Nephron (organoid): ENCODE data around the gene BRSK2.

Experiments used
- H3K27ac Mint-ChIP-seq, 3 experiments: 2 replicates each; pipeline ENCODE4 v1.8.0; 2020; ENCODE audit warnings: mixed read lengths in 3 of 3, mild to moderate bottlenecking in 2 of 3, moderate library complexity in 1 of 3
- H3K27me3 Mint-ChIP-seq: 2 replicates; pipeline ENCODE4 v1.8.0; 2021; ENCODE audit warnings: low read depth, mild to moderate bottlenecking, moderate library complexity, mixed read lengths
- H3K36me3 Mint-ChIP-seq: 2 replicates; pipeline ENCODE4 v1.8.0; 2020; ENCODE audit warnings: low read depth, mixed read lengths
- H3K4me1 Mint-ChIP-seq: 2 replicates; pipeline ENCODE4 v1.8.0; 2020; ENCODE audit warnings: mixed read lengths
- H3K4me3 Mint-ChIP-seq, 3 experiments: 2 replicates each; pipeline ENCODE4 v1.8.0; 2020; ENCODE audit warnings: mild to moderate bottlenecking in 3 of 3, mixed read lengths in 3 of 3, moderate library complexity in 2 of 3
- H3K9me3 Mint-ChIP-seq: 2 replicates; pipeline ENCODE4 v1.8.0; 2020; ENCODE audit warnings: mixed read lengths
- CTCF ChIP-seq, 3 experiments: fragments of 200-600 bp; sonication (generic); IDR thresholded peaks; one replicate each; pipeline ENCODE4 v1.5.0; 2021; ENCODE audit warnings: antibody characterized with exemption in 3 of 3; ENCODE audit not compliant: unreplicated experiment in 3 of 3

Gene BRSK2

GRCh38 chr11:1359556-1359955 is 30.2 kb upstream of the BRSK2 start:
- Mint-ChIP-seq H3K4me1 (peaks cover 10% of the 10 kb centered on the region), H3K27ac (no peak overlapping the region), H3K36me3 (no peaks in the 10 kb centered on the region), H3K4me3 (no peak overlapping the region), H3K9me3 (no peaks in the 10 kb centered on the region), H3K27me3 (peaks cover 11% of the 10 kb centered on the region)
- TF ChIP-seq CTCF (IDR thresholded peaks at IDR 0.05; ENCODE audit: unreplicated experiment in 3 of 3): no peak

GRCh38 chr11:1360181-1360834 is 29.4 kb upstream of the BRSK2 start:
- H3K36me3 Mint-ChIP-seq: no peaks in the 10 kb centered on the region
- no peak for TF ChIP-seq CTCF (IDR thresholded peaks at IDR 0.05; ENCODE audit: unreplicated experiment in 3 of 3)
- peaks cover 10% of the 10 kb centered on the region for H3K4me1 Mint-ChIP-seq
- H3K27ac Mint-ChIP-seq: no peak overlapping the region
- H3K9me3 Mint-ChIP-seq: peaks cover 1% of the 10 kb centered on the region
- H3K4me3 Mint-ChIP-seq: no peak overlapping the region
- peaks cover 11% of the 10 kb centered on the region for H3K27me3 Mint-ChIP-seq

GRCh38 chr11:1360835-1361357 is 28.8 kb upstream of the BRSK2 start:
- Mint-ChIP-seq H3K27me3 (peaks cover 14% of the 10 kb centered on the region), H3K27ac (no peak overlapping the region)

GRCh38 chr11:1361882-1362281 is 27.9 kb upstream of the BRSK2 start:
- H3K4me1 Mint-ChIP-seq: no peaks in the 10 kb centered on the region
- peaks cover 6% of the 10 kb centered on the region for H3K27me3 Mint-ChIP-seq
- H3K36me3 Mint-ChIP-seq: no peaks in the 10 kb centered on the region
- no peak overlapping the region for H3K27ac Mint-ChIP-seq
- H3K4me3 Mint-ChIP-seq: no peak overlapping the region
- H3K9me3 Mint-ChIP-seq: peaks cover 3% of the 10 kb centered on the region
- TF ChIP-seq CTCF (IDR thresholded peaks at IDR 0.05; ENCODE audit: unreplicated experiment in 3 of 3): no peak

More at GRCh38 chr11:1360835-1361357, 28.8 kb upstream of the BRSK2 start:
- TF ChIP-seq CTCF (IDR thresholded peaks at IDR 0.05; ENCODE audit: unreplicated experiment in 3 of 3): no peak
- Mint-ChIP-seq H3K9me3 (peaks cover 2% of the 10 kb centered on the region), H3K4me1 (peaks cover 10% of the 10 kb centered on the region), H3K4me3 (no peak overlapping the region), H3K36me3 (no peaks in the 10 kb centered on the region)

- peaks cover 6% of the 10 kb centered on the region for H3K27me3 Mint-ChIP-seq
- TF ChIP-seq CTCF (IDR thresholded peaks at IDR 0.05; ENCODE audit: unreplicated experiment in 3 of 3): no peak
- no peaks in the 10 kb centered on the region for H3K36me3 Mint-ChIP-seq
- H3K4me3 Mint-ChIP-seq: no peak overlapping the region
- H3K4me1 Mint-ChIP-seq: no peaks in the 10 kb centered on the region
- peaks cover 7% of the 10 kb centered on the region for H3K9me3 Mint-ChIP-seq
- no peak overlapping the region for H3K27ac Mint-ChIP-seq
Measured at GRCh38 chr11:1367721-1368120, 22.0 kb upstream of the BRSK2 start.

GRCh38 chr11:1368216-1368615 is 21.5 kb upstream of the BRSK2 start:
- Mint-ChIP-seq H3K27ac (no peak overlapping the region), H3K4me1 (no peaks in the 10 kb centered on the region), H3K36me3 (no peaks in the 10 kb centered on the region), H3K27me3 (peaks cover 6% of the 10 kb centered on the region), H3K4me3 (no peak overlapping the region), H3K9me3 (peaks cover 7% of the 10 kb centered on the region)
- TF ChIP-seq CTCF (IDR thresholded peaks at IDR 0.05; ENCODE audit: unreplicated experiment in 3 of 3): no peak
